ENCODE results near the gene KCNJ18.
"Not testable (repeated sequence)": the region's sequence is repeated elsewhere in the genome, so short reads cannot be mapped to it uniquely, and the experiment has no call there.

The KCNJ18 gene

DNA sequence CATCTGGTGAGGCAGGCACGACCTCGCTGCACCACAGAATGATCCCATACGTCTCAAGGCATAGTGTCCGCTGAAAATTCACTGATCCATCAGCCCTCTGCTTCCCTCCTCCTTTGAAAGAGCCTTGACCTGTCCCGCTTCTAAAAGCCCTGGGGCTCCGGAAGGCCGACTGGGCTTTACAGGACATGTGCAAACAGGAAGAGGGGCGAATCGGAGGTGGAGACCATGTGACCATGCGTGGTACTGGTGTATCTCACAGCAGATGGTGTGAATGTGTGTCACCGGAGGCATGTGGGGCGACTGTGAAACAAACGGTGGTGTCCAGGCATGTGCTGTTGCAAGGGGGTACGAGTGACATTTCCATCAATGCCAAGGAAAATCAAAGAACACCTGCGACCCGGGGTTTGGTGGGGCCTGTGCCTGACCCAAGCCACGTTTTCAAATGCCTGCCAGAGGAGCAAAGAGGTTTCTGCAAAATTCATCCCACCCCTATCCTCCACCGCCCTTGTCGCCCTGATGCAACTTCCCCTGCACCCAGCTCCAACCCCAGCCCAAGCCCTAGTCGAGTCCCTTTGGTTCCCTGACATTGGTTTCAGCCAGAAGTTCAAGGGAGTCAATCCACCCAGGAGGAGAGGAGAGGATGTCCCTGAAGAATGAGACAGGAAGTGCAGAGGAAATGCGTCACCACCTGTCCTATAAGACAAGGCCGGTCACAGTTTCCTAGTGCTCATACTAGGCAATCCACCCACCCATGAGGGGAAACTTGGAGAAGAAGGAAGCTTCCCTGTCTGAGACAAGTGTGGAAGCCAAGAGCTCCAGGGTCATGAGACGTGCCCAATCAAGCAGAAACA is 5.9 kb upstream of the KCNJ18 start:
- DNase-seq = no peak

DNA sequence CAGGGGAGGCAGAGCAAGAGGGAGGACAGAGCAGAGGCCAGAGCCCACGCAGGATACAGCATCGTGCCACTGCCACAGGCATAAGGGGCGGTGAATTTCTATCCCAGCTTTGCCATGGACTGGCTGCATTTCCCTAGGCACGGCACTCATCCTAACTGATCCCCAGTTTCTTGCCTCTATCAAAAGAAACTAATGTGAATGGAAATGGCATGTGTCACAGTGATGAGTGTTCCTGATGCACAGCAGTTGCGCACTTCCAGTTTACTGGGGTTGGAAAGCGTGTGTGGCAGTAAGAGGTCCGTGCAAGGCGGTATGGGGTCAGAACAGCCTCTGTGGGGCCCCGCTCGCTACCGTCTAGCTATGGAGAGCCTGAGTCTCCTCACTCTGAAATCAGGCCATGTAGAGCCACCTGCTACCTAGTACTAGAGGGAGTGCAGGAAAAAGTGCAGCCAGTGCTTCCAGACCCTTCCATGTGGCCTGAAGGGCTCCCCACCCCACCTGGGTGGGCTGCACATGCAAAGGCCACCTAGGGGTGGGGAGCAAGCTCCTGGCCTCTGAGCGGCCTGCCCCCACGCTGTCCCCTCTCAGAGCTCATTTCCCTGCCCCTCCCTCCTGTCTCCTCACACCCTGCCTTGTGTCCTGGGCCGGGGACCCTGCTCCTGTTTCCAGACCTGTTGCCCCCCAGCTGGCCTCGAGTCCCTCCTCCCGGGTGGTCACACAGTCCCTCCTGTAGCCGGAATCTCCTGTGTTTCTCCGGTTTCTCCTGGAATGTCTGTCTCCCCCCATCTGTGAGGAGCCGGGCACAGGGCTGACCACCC is 5.0 kb upstream of the KCNJ18 start:
- no peak for DNase-seq

DNA sequence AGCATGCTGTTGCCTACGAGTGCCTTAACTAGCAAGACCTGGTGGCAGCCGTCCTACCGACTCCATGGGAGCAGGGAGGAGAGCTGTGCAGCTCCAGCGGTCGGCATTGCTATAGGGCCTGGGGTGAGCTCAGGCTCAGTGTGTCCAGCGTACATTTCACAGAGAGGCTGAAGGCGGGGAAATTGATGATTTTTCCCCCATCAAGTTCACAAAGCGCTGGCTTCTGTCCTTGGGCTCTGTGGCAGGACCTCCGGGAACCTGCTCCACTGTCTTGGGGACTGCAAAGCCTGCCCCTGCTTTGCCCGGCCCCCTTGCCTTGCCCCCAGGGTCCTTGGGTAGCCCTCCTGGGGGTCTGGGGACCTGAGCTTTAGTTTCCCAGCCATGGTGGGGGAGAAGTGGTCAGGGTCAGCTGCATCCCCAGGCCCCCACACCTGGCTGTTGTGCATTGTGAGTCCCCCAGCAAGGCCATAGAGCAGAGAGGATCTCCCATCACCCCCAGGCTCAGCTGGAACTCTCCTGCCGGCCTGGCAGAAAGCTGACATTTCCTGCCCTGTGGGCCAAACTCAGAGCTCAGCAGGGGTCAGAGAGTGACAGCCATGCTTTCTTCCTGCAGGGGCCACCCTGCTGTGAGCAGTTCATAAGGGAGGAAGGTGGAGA is 3.9 kb upstream of the KCNJ18 start:
- DNase-seq = no peak

DNA sequence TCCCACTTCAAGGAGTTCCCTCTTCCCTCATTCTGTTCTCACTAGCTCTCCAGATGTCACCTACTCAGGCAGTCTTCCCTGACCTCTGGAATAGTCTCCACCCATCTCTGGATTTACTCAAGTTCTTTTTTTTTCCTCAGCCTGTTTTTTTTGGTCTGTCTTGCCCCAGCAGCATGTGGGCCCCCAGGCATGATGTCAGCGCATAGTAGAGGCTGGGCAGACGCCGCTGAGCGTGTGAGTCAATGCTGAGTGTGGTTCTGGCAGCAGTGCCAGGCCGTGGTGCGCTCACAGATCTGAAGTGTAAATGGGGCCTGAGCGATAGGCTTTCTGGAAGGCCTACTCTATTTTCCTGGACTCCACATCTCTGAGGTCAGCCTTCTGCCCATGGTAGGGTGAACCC is 2.7 kb upstream of the KCNJ18 start:
- DNase-seq = no peak

DNA sequence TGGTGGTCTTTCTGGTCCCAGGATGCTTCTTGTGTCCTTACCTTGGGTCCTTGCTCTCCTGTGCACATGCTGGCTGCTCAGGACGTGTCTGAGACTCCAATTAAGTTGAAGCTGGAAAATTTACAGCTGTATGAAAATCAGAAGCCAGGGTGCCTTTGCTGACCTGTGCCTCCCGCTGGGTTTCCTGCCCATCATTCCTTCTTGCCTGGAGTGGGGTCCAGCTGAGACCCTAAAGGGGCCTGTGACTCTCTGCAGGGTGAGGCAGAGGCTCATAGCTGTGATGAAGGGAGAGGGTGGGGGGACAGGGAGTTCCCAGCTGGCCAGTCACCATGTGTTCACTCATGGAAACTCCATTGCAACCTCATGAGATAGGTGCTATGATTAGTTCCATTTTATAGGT is 1.5 kb upstream of the KCNJ18 start:
- not testable (repeated sequence) for DNase-seq

DNA sequence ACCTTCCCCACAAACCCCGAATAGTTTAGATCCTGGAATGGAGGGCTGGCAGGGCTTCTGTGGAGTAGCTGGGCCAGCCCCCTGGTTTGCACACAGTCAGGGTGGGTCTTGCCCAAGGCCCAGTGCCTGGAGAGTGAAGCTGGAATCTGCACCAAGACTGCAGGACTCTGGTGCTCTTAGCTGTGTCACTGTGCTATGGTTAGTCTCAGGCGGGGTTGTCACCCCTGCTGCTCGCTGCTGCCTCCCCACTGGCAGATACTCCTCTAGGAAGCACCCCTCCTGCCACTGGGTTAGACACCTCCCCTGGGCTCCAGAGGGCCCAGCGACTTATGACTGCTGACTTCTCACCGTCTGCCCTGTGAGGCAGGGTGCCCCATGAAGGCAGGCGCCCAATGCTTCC is 842 bp upstream of the KCNJ18 start:
- DNase-seq = not testable (repeated sequence)

DNA sequence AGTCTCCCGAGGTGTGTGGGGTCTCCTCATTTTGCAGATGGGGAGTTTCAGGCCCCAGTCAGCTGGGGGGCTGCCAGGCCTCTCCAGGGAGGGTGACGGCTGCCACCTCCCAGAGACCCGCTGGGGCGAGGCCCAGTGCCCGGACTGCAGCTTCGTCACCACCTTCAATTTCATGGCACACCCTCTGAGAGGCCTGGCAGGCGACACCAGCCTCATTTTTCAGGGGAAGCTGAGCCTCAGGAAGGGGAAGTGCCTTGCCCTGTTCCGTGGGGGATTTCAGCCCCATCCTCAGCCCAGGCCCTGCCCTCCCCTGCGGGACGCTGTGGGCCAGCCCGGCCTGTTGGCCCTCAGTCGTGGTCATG is 362 bp downstream of the KCNJ18 start:
- not testable (repeated sequence) for DNase-seq

DNA sequence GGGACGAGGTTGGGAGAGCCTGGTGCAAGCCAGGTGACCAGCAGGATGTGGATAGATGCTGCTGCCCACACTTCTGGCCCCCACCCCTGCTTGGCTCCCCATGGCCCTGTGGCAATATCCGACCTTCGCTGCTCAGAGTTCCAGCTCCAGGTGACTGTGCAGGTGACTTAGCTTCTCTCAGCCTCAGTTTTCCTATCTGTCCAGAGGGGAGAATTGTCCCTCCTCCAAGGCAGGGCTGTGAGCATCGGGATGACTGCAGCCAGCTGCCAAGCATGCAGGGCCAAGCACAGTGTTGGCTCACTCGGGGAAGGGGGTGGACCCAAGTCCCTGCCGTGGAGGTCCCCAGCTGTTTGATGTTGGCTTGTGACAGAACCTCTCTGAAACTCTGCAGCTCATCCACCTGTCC is 1.1 kb downstream of the KCNJ18 start:
- not testable (repeated sequence) for DNase-seq

DNA sequence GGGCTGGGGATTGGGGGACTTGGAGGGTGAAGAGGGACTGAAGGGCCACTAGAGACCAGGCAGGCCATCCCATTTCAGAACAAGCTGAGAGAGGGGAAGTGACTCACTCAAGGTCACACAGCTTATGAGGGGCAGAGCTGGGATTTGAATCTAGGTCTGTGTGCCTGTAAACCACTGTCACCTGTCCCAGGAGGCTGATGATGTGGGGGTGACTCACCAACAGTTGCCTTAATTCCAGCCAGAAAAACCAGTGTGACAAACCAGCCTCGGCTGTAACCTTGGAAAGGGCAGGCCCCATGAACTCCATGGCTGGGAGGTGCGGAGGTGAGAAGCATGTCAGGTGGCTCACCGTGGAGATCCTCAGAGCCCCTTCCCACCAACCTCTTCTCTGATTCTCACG is 1.6 kb downstream of the KCNJ18 start:
- DNase-seq = not testable (repeated sequence)

DNA sequence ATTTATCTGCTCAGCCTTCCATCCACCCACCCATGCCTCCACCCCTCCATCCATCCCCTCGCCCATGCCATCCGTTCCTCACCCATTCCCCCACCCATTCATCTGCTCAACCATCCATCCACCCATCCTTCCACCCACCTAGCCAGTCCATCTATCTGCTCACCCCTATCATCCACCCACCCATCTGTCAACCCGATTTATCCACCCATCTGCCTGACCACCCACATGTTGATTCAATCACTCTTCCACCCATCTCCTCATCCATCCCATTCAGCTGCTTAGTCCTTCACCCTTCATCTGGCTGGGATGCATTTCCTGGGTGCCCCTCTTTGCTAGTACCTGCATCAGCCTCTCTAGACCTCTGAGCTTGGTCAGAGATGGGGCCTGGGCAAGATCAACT is 3.9 kb downstream of the KCNJ18 start:
- DNase-seq = not testable (repeated sequence)

DNA sequence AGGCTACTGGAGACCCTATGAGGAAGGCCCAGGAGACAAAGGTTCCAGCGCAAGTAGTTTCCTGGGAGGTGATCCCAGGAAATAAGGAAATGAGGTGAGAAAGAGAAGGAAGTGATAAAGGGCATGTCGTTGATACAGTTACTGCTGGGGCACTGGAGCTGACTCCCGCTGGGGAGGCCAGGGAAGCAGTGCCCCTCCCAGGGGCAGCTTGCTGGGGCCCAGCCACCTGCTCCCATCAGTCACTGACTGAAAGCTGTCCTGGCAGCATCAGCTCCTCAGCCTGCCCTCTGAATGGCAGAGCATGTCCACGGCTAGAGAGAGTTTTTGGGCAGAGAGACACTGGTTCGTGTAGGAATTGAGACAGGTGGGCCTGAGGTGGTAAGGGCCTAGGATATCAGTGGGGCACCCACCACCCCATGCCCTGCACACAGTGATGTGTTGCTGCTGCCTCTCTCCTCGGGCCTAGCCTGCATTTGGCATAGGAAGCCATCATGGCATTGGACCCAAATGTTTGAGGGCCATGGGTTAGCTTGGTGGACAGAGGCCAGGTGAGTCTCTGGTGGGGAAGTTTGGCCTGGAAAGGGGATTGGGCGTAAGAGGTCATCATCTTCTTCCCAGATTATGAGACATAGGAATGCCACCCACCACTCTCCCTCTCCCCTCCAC is 4.7 kb downstream of the KCNJ18 start:
- not testable (repeated sequence) for DNase-seq

DNA sequence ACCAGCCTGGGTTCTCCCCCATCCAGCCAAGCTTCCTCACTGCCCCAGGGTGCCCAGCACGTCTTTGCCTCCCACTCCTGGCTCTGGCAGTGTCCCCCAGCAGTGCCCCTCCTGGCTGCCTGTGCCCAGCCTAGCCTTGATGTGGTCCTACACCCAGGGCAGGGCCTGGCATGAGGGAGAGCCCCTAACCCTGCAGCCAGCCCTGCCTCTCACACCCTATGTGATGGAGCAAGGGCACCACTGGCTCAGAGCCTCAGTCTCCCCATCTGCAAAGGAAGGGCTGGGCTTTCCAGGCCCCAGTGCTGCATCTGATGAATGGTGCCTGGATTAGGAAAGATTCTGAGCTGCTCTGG is 5.2 kb downstream of the KCNJ18 start:
- not testable (repeated sequence) for DNase-seq

DNA sequence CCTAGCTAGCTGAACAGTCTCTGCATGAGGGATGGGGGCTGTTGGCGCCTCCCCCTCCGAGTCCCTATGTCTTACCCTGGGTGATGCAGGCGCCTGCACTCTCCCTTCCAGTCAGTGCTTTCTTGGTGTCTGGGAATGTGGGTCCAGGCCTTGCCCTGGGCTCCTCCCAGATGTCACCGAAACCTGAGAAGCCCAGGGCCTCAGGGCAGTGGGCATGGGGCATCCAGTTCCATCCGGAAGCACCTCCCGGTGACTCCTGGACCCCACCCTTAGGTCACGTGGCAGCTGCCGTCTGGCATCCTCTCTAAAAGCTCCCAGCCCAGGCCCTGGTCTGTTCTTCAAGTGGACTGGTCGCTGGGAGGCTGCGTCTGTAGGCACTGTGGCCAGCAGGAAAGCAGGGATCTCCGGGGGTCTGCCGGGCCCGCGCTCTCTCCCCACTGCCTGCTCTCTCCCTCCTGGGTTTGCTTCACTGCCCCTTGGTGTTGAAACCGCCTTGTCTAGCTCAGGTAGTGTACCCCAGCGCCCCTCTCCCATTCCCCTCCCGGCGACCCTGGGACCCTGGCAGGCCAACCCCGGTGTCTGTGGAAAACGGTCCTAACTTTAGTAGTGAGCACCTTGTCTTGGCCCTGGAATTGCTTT is 6.2 kb downstream of the KCNJ18 start:
- DNase-seq = not testable (repeated sequence)

DNA sequence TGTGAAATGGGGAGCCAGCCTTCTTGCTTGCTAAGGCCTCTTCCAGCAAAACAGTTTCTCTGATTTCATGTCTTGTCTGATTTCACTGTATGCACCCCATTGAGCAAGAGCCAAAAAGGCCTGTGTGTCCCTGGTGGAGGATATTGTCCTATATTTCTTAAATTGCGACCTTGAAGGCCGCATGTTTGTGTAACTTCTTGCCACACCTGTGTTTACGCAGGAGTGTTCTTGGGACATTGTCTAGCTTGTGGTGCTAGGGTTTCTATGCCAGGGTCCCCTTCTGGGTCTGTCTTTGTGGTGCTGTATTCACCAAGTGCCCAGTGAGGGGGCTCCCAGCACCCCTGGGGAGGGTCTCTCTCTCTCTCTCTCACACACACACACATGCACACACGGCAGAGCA is 6.8 kb downstream of the KCNJ18 start:
- not testable (repeated sequence) for DNase-seq

DNA sequence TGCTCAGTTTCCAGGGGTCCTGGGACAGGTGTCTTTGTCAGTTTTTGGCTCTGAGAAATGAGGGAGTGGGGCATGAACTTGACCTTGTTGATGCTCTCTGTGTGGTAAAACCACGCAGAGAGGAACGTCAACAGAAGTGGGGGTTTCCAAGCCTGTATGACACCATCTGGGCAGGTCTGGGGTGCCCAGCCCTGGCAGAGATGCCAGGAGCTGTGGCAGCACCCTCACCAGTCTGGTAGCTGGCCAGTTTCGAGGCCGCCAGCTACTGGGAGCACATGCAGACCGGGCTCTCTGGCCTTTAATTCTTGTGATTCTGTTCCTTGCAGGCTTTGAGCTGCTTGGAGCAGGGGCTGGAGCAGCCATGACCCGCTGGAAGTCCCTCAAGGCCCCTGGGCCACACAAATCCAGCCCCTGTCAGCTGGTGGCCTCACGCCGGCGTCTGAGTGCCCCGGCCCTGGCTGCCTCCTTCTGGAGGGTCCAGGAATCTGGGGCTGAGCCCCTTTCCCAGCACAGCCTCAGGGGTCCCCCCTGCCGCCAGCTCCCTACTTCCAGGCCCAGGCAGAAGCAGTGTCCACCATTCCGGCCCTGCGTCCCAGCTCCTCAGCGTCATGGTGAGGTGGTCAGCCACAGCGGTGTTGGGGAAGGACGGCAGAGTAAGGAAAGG is 7.4 kb downstream of the KCNJ18 start:
- DNase-seq = not testable (repeated sequence)

DNA sequence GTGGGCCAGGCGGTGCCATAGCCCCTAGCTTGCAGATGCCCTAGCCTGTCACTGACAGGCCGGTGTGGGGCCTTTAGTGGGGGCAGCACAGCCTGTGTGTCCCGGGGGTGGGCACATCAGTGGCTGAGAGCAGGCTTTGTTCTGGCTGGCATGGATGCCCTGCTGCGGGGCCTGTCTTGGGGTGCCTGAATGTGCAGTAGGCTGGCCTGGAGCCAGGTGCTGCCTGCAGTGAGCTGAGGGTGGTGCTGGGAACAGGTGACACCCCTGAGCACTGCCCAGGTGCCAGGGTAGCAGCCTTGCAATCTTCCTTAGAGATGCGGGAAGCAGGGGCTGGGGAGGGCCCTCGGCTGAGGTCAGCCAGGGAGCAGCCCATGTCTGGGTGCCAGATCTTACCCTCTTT is 8.8 kb downstream of the KCNJ18 start:
- DNase-seq = not testable (repeated sequence)

DNA sequence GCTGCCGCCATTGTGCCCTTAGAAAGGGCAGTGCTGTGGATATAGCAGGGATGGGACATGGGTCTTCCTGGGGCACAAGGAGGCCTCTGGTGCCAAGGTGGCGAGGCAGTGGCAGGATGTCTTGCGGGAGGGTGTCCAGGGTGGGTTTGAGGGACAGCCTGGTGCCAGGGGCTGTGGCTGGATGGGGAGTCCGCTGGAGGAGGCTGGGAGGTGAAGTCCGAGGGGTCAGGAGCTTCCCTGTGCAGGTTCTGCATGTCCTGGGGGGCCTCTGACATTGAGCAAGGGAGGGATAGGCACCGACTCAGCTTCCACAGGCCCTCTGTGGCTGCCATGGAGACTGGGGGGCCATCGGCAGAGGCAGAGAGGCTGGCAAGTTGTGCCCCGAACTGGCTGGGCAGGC is 9.7 kb downstream of the KCNJ18 start:
- not testable (repeated sequence) for DNase-seq

DNA sequence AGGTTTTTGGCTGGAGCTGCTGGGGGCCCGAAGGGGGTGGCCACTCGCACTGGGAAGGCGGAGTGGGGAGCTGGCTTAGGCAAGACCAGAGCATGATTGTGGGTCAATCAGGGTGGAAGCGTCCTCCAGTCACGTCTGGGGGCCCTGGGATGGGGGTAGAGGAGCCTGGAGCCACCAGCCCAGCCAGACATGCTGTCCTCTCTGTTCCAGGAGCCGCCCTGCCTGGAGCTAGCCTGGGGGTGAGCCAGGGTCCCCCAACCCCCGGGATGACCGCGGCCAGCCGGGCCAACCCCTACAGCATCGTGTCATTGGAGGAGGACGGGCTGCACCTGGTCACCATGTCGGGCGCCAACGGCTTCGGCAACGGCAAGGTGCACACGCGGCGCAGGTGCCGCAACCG is 10.2 kb downstream of the KCNJ18 start:
- DNase-seq = not testable (repeated sequence)

DNA sequence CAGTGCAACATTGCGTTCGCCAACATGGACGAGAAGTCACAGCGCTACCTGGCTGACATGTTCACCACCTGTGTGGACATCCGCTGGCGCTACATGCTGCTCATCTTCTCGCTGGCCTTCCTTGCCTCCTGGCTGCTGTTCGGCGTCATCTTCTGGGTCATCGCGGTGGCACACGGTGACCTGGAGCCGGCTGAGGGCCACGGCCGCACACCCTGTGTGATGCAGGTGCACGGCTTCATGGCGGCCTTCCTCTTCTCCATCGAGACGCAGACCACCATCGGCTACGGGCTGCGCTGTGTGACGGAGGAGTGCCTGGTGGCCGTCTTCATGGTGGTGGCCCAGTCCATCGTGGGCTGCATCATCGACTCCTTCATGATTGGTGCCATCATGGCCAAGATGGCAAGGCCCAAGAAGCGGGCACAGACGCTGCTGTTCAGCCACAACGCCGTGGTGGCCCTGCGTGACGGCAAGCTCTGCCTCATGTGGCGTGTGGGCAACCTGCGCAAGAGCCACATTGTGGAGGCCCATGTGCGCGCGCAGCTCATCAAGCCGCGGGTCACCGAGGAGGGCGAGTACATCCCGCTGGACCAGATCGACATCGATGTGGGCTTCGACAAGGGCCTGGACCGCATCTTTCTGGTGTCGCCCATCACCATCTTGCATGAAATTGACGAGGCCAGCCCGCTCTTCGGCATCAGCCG is 10.8 kb downstream of the KCNJ18 start:
- not testable (repeated sequence) for DNase-seq

DNA sequence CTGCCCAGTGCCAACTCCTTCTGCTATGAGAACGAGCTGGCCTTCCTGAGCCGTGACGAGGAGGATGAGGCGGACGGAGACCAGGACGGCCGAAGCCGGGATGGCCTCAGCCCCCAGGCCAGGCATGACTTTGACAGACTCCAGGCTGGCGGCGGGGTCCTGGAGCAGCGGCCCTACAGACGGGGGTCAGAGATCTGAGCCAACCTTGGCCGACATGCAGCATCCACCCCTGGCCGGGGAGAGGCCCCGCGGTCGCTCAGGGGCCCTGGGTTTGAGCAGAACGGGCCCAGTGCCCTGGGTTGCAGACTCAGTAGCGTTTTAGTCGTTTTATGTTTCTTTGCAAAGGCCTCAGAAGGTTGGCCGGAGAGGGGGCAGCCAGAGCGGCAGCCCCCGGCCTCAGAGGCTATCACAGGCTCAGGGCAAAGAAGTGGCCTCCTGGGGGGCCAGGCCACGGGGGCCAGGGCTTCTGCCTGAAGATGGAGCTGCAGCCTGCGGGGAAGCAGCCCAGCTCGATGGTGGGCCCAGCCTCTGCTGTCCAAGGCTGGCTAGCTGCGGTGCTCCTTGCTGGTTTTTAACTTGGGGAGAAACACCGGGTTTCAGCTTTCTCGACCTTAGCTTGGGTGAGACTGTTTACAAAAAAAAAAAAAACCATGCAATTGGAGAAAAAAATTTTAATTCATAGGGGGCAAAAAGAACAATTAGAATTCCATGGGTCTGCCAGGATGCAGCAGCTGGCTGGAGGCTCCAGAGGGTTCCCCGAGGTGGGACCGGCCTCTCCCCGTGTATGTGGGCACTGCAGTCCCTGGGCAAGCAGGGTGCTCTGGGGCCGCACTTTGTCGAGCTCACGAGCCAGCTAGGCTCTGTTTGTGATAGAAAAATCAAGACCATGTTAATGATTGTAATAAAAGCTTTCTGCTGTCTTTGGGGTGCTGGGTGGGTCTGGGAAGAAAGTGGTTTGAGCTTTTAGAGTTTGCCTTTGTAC is 11.9 kb downstream of the KCNJ18 start:
- DNase-seq = not testable (repeated sequence)
